ENCODE measurements around the gene PCDHGA9. TPM values are rescaled to one million over a fixed set of nuclear protein-coding genes. Genes with fewer than 3 reads are reported as not detected.

Gene PCDHGA9
- total RNA-seq, 4 donors from 2014 or later = 0.95 to 4.0 (median 1.5) TPM

DNA sequence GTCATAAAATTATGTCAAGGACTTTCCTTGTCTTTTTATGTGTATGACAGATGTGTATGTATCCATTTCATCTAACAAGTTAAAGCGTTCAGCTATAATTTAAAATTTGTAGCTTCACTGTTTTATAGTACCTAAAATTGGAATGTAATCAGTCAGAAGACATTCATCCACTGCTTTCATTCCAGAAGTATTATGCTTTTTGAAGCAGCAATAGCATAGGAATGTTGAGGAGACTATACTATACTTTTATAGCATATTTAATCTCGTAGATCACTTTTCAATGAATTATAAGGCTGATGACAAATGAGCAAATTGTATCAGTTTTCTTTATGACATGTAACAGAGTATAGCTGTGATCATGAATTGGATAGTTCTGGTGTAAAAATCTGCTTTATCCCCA, 34.6 kb downstream of the PCDHGA9 start:
- Histone ChIP-seq H3K27ac (no peak overlapping the region), H3K4me1 (no peaks in the 10 kb centered on the region), H3K27me3 (no peaks in the 10 kb centered on the region), H3K36me3 (no peaks in the 10 kb centered on the region), H3K9me3 (no peaks in the 10 kb centered on the region), H3K4me3 (no peak overlapping the region)
- in situ Hi-C loops (cut with MboI; ENCODE audit: low sequenced_read_pairs in 4 of 4) = no loop called here
- intact Hi-C loops (cut with DNase I; ENCODE audit: low total_unique reads) = no loop called here
- TF ChIP-seq, protein P1, sequence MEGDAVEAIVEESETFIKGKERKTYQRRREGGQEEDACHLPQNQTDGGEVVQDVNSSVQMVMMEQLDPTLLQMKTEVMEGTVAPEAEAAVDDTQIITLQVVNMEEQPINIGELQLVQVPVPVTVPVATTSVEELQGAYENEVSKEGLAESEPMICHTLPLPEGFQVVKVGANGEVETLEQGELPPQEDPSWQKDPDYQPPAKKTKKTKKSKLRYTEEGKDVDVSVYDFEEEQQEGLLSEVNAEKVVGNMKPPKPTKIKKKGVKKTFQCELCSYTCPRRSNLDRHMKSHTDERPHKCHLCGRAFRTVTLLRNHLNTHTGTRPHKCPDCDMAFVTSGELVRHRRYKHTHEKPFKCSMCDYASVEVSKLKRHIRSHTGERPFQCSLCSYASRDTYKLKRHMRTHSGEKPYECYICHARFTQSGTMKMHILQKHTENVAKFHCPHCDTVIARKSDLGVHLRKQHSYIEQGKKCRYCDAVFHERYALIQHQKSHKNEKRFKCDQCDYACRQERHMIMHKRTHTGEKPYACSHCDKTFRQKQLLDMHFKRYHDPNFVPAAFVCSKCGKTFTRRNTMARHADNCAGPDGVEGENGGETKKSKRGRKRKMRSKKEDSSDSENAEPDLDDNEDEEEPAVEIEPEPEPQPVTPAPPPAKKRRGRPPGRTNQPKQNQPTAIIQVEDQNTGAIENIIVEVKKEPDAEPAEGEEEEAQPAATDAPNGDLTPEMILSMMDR (IDR thresholded peaks at IDR 0.05 in 4 of 5, conservative IDR thresholded peaks at IDR 0.05 in 1 of 5) = no peak
- TF ChIP-seq POLR2A (IDR thresholded peaks at IDR 0.05) = no peak
- DNase-seq (no peak), ATAC-seq (no peak)

DNA sequence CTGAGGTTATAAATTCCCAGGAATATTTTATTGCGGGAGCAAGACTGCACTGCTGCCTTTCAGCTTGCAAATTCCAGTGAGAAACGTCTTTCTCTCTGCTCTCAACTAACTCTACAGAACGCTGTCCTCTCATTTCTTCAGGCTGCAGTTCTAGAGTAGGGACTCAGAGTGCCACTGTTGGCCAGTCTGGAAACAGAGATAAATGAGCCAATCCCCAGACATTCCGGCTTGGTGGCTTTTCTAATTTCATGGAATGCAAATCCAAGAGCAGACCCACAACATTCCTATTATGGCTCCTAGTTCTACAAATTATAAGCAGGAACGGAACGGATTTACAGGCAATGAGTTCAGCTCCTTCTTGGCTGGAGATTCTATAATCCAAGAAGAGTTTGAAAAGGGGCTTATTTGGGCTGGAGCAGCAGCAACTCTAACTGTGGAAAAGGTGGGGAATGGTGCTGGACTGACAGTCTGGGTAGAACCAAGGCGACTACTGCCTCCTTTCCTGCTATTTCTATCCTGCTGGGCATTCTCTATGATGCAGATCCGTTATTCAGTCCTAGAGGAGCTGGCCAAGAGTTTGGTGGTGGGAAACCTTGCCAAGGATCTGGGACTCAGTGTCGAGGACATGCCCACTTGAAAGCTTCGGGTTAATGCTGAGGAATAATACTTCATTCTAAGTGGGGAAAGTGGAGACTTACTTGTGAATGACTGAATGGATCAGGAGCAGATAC, 37.0 kb downstream of the PCDHGA9 start:
- no peak for DNase-seq
- Histone ChIP-seq H3K4me1 (no peaks in the 10 kb centered on the region), H3K27me3 (no peaks in the 10 kb centered on the region), H3K4me3 (no peak overlapping the region), H3K36me3 (no peaks in the 10 kb centered on the region), H3K27ac (no peak overlapping the region), H3K9me3 (no peaks in the 10 kb centered on the region)
- TF ChIP-seq, protein P1 (IDR thresholded peaks at IDR 0.05 in 4 of 5, conservative IDR thresholded peaks at IDR 0.05 in 1 of 5) = no peak
- TF ChIP-seq POLR2A (IDR thresholded peaks at IDR 0.05) = no peak
- intact Hi-C loops (cut with DNase I; ENCODE audit: low total_unique reads) = no loop called here
- in situ Hi-C loops (cut with MboI; ENCODE audit: low sequenced_read_pairs in 4 of 4) = no loop called here
- ATAC-seq = no peak

DNA sequence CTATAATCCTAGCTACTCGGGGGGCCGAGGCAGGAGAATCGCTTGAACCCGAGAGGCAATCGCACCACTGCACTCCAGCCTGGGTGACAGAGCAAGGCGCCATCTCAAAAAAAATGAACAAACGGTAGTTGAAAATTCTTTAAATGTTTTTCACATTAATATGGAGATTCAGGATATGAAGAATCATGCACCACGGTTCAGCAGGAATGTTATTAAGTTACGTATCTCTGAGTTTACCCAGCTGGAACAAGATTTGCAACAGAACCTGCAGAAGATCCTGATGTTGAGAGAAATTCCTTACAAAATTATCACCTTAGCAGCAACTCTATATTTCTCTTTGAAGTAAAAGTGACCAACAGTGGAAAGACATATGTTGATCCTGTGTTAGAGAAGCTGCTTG, 37.8 kb downstream of the PCDHGA9 start:
- no peaks in the 10 kb centered on the region for H3K9me3 ChIP-seq
- in situ Hi-C loops (cut with MboI; ENCODE audit: low sequenced_read_pairs in 4 of 4) = no loop called here
- no peak for TF ChIP-seq POLR2A (IDR thresholded peaks at IDR 0.05)
- TF ChIP-seq, protein P1 (IDR thresholded peaks at IDR 0.05 in 4 of 5, conservative IDR thresholded peaks at IDR 0.05 in 1 of 5) = no peak
- DNase-seq (no peak), ATAC-seq (no peak)
- H3K4me3 ChIP-seq = no peak overlapping the region
- no peaks in the 10 kb centered on the region for H3K27me3 ChIP-seq
- intact Hi-C loops (cut with DNase I; ENCODE audit: low total_unique reads) = no loop called here
- H3K27ac ChIP-seq = no peak overlapping the region
- no peaks in the 10 kb centered on the region for H3K4me1 ChIP-seq
- no peaks in the 10 kb centered on the region for H3K36me3 ChIP-seq

DNA sequence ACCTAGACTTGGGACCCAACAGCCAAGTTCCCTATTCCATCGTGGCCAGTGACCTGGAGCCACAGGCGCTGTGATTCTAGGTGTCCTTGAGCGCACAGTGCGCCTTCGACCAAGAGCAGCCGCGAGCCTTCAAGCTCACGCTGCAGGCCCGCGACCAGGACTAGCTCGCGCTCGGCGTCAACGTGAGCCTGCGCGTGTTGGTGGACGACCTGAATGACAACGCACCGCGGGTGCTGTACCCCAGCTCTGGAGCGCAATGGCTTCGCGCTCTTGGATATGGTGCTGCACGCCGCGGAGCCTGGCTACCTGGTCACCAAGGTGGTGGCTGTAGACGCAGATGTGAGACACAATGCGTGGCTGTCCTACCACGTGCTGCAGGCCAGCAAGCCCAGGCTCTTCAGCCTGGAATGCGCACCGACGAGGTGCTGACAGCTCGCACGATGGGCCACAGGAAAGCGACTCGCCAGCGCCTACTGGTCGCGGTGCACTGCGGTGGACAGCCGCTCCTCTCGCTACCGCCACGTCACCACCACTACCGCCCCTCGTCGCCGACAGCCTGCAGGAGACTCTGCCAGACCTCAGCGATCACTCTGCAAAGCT, 39.1 kb downstream of the PCDHGA9 start:
- TF ChIP-seq, protein P1 (IDR thresholded peaks at IDR 0.05 in 4 of 5, conservative IDR thresholded peaks at IDR 0.05 in 1 of 5) = no peak
- TF ChIP-seq POLR2A (IDR thresholded peaks at IDR 0.05) = no peak
- peaks cover 0 to 4% of the 10 kb centered on the region in 2 donors for H3K4me1 ChIP-seq
- intact Hi-C loops (cut with DNase I; ENCODE audit: low total_unique reads) (no loop called here), in situ Hi-C loops (cut with MboI; ENCODE audit: low sequenced_read_pairs in 4 of 4) (no loop called here)
- no peak for DNase-seq
- no peak for ATAC-seq
- no peaks in the 10 kb centered on the region for H3K36me3 ChIP-seq
- H3K27me3 ChIP-seq = no peaks in the 10 kb centered on the region
- no peak overlapping the region for H3K4me3 ChIP-seq
- no peaks in the 10 kb centered on the region for H3K9me3 ChIP-seq
- no peak overlapping the region for H3K27ac ChIP-seq

Other genes starting within 250 kb of the PCDHGA9 start
- gene PCDHB7, start 230.1 kb upstream of the PCDHGA9 start, total RNA-seq = under 1 TPM; 0.07 to 0.75 (median 0.20) TPM
- under 1 TPM in 2 of 4 donors, not detected in 2; 0.16 to 0.20 TPM for gene PCDHB8, start 225.0 kb upstream of the PCDHGA9 start, total RNA-seq
- 1 to 10 TPM in 3 of 4 donors, under 1 TPM in 1; 0.87 to 2.5 (median 1.7) TPM for gene PCDHB16, start 220.4 kb upstream of the PCDHGA9 start, total RNA-seq
- gene PCDHB9, start 215.6 kb upstream of the PCDHGA9 start, total RNA-seq = 1 to 10 TPM in 1 of 4 donors, under 1 TPM in 3; 0.15 to 3.0 (median 0.71) TPM
- under 1 TPM; 0.23 to 0.61 (median 0.54) TPM for gene PCDHB10, start 210.4 kb upstream of the PCDHGA9 start, total RNA-seq
- 1 to 10 TPM in 1 of 4 donors, under 1 TPM in 3; 0.05 to 1.1 (median 0.53) TPM for gene PCDHB11, start 203.2 kb upstream of the PCDHGA9 start, total RNA-seq
- 1 to 10 TPM in 1 of 4 donors, under 1 TPM in 3; 0.41 to 1.1 (median 0.59) TPM for gene PCDHB12, start 194.1 kb upstream of the PCDHGA9 start, total RNA-seq
- 1 to 10 TPM in 1 of 4 donors, under 1 TPM in 3; 0.40 to 2.1 (median 0.69) TPM for gene PCDHB13, start 188.9 kb upstream of the PCDHGA9 start, total RNA-seq
- 1 to 10 TPM in 1 of 4 donors, under 1 TPM in 3; 0.62 to 1.9 (median 0.76) TPM for gene PCDHB14, start 179.4 kb upstream of the PCDHGA9 start, total RNA-seq
- 1 to 10 TPM in 1 of 4 donors, under 1 TPM in 3; 0.33 to 1.2 (median 0.52) TPM for gene PCDHB15, start 157.4 kb upstream of the PCDHGA9 start, total RNA-seq
- gene SLC25A2, start 98.7 kb upstream of the PCDHGA9 start, total RNA-seq = under 1 TPM in 1 of 4 donors, not detected in 3; 0.49 TPM
- gene TAF7, start 82.0 kb upstream of the PCDHGA9 start, total RNA-seq = 10 to 100 TPM; 60.9 to 91.2 (median 79.8) TPM
- under 1 TPM; 0.65 to 0.97 (median 0.71) TPM for gene PCDHGA1, start 72.3 kb upstream of the PCDHGA9 start, total RNA-seq
- 1 to 10 TPM in 2 of 4 donors, under 1 TPM in 2; 0.66 to 1.5 (median 1.2) TPM for gene PCDHGA2, start 64.0 kb upstream of the PCDHGA9 start, total RNA-seq
- 1 to 10 TPM; 1.5 to 2.8 (median 2.0) TPM for gene PCDHGA3, start 58.9 kb upstream of the PCDHGA9 start, total RNA-seq
- gene PCDHGB1, start 52.7 kb upstream of the PCDHGA9 start, total RNA-seq = 1 to 10 TPM in 1 of 4 donors, under 1 TPM in 3; 0.20 to 1.1 (median 0.74) TPM
- gene PCDHGA4, start 47.8 kb upstream of the PCDHGA9 start, total RNA-seq = 1 to 10 TPM; 1.3 to 5.4 (median 1.5) TPM
- gene PCDHGB2, start 42.8 kb upstream of the PCDHGA9 start, total RNA-seq = 1 to 10 TPM in 3 of 4 donors, under 1 TPM in 1; 0.55 to 3.4 (median 1.9) TPM
- 1 to 10 TPM in 2 of 4 donors, under 1 TPM in 2; 0.07 to 1.8 (median 0.93) TPM for gene PCDHGA5, start 38.6 kb upstream of the PCDHGA9 start, total RNA-seq
- 1 to 10 TPM in 3 of 4 donors, under 1 TPM in 1; 0.29 to 2.0 (median 1.2) TPM for gene PCDHGB3, start 32.5 kb upstream of the PCDHGA9 start, total RNA-seq
- 1 to 10 TPM in 3 of 4 donors, under 1 TPM in 1; 0.83 to 1.6 (median 1.6) TPM for gene PCDHGA6, start 28.9 kb upstream of the PCDHGA9 start, total RNA-seq
- gene PCDHGA7, start 20.0 kb upstream of the PCDHGA9 start, total RNA-seq = 1 to 10 TPM; 1.3 to 2.4 (median 1.9) TPM
- 1 to 10 TPM in 3 of 4 donors, under 1 TPM in 1; 0.88 to 2.1 (median 1.3) TPM for gene PCDHGB4, start 15.1 kb upstream of the PCDHGA9 start, total RNA-seq
- gene PCDHGA8, start 10.1 kb upstream of the PCDHGA9 start, total RNA-seq = 1 to 10 TPM in 2 of 4 donors, under 1 TPM in 2; 0.82 to 1.8 (median 1.2) TPM
- 1 to 10 TPM; 3.0 to 6.3 (median 4.4) TPM for gene PCDHGB5, start 4.8 kb upstream of the PCDHGA9 start, total RNA-seq
- 1 to 10 TPM; 1.4 to 4.6 (median 2.9) TPM for gene PCDHGB6, start 5.2 kb downstream of the PCDHGA9 start, total RNA-seq
- 1 to 10 TPM in 3 of 4 donors, under 1 TPM in 1; 0.80 to 2.4 (median 1.2) TPM for gene PCDHGA10, start 10.2 kb downstream of the PCDHGA9 start, total RNA-seq
- 1 to 10 TPM; 3.0 to 5.7 (median 3.3) TPM for gene PCDHGB7, start 14.9 kb downstream of the PCDHGA9 start, total RNA-seq
- 1 to 10 TPM; 1.2 to 3.3 (median 1.3) TPM for gene PCDHGA11, start 18.3 kb downstream of the PCDHGA9 start, total RNA-seq
- gene PCDHGA12, start 27.7 kb downstream of the PCDHGA9 start, total RNA-seq = 1 to 10 TPM; 1.1 to 5.4 (median 1.7) TPM
- gene PCDHGC3, start 73.2 kb downstream of the PCDHGA9 start, total RNA-seq = 10 to 100 TPM; 11.8 to 14.5 (median 13.8) TPM
- 10 to 100 TPM in 1 of 4 donors, 1 to 10 TPM in 1, under 1 TPM in 1, not detected in 1; 0.31 to 20.4 (median 1.7) TPM for gene PCDHGC4, start 82.3 kb downstream of the PCDHGA9 start, total RNA-seq
- gene PCDHGC5, start 86.3 kb downstream of the PCDHGA9 start, total RNA-seq = 1 to 10 TPM in 1 of 4 donors, under 1 TPM in 2, not detected in 1; 0.16 to 1.5 (median 0.36) TPM
- gene DIAPH1, start 216.2 kb downstream of the PCDHGA9 start, total RNA-seq = 100 to 1,000 TPM in 3 of 4 donors, 10 to 100 TPM in 1; 98.3 to 324 (median 214) TPM
- 10 to 100 TPM; 29.8 to 40.7 (median 35.7) TPM for gene HDAC3, start 234.1 kb downstream of the PCDHGA9 start, total RNA-seq
- 1 to 10 TPM in 1 of 4 donors, under 1 TPM in 1, not detected in 2; 0.16 to 1.1 TPM for gene RELL2, start 234.2 kb downstream of the PCDHGA9 start, total RNA-seq
- gene FCHSD1, start 248.6 kb downstream of the PCDHGA9 start, total RNA-seq = 1 to 10 TPM in 1 of 4 donors, under 1 TPM in 3; 0.32 to 2.6 (median 0.65) TPM

Data from gastrocnemius medialis (tissue), 4 donors.